HCT116 (cell line): ENCODE data around the gene SCGB1A1. TPM values are rescaled to one million over a fixed set of nuclear protein-coding genes. Genes with fewer than 3 reads are reported as not detected.

ENCODE experiments used
- ATAC-seq: fragments of 200-7000 bp; cut with Tn5 transposase; 2 replicates; pipeline ENCODE4 v1.9.1; 2020; ENCODE audit warnings: mild to moderate bottlenecking, moderate library complexity
- BruUV-seq: library from RNA; stranded (reverse); fragments of 400-500 nt; replicated peaks from 2 replicates; lab custom pipeline; 2021; lab: Mats Ljungman, UMichigan
- CTCF ChIA-PET: fragments of 300-600 bp; sonication (Branson Sonifier 250); formaldehyde crosslinking; loops from one replicate; lab custom pipeline; 2021; ENCODE audit warnings: antibody characterized with exemption; lab: Charles Lee
- POLR2A ChIA-PET: fragments of 300-600, 350-600 bp; sonication (Branson Sonifier 250); formaldehyde crosslinking; loops from one replicate; lab custom pipeline; 2021; ENCODE audit warnings: antibody characterized with exemption; lab: Charles Lee
- RAD21 ChIA-PET, 2 experiments: fragments of 300-600 bp; sonication (Branson Sonifier 250); formaldehyde crosslinking; loops; one replicate each; lab custom pipeline; 2023; ENCODE audit warnings: low total read pairs in 2 of 2; ENCODE audit not compliant: uncharacterized antibody in 2 of 2, unreplicated experiment in 2 of 2, low non-redundant PET in 1 of 2; lab: Charles Lee
- DNase-seq: peaks from one replicate; pipeline ENCODE4 v3.0.0-alpha.2; 2010; ENCODE audit warnings: low read depth, low spot score
- H2AFZ ChIP-seq: fragments of 200-600 bp; shearing (Covaris generic), sonication (generic); 2 replicates; pipeline ENCODE4 v1.6.1; 2017; ENCODE audit warnings: low read depth, mixed run types, mixed read lengths, antibody characterized with exemption, low read length; ENCODE audit not compliant: poor library complexity, severe bottlenecking
- H3K27ac ChIP-seq: 2 replicates; pipeline ENCODE4 v1.5.1; 2012; ENCODE audit warnings: low read depth, low read length
- H3K27me3 ChIP-seq: fragments of 200-600 bp; sonication (generic); 2 replicates; pipeline ENCODE4 v1.6.1; 2016; ENCODE audit warnings: mixed run types, low read length, mixed read lengths; ENCODE audit not compliant: insufficient read depth
- H3K36me3 ChIP-seq, 2 experiments: fragments of 200-500 bp in 1 of 2; fragments of 200-600 bp in 1 of 2; sonication (Bioruptor generic) in 1 of 2; sonication (generic) in 1 of 2; 2 replicates each; pipeline versions ENCODE4 v1.5.1 to v1.6.1; 2014 to 2016; ENCODE audit warnings: low read length in 2 of 2, inconsistent platforms in 1 of 2, mixed read lengths in 1 of 2, mixed run types in 1 of 2; ENCODE audit not compliant: insufficient read depth in 2 of 2, control insufficient read depth in 1 of 2
- H3K4me1 ChIP-seq, 2 experiments: fragments of 200-600 bp in 1 of 2; sonication (generic) in 1 of 2; 2 replicates each; pipeline versions ENCODE4 v1.5.1 to v1.6.1; 2012 to 2017; ENCODE audit warnings: low read length in 2 of 2, inconsistent platforms in 1 of 2, mild to moderate bottlenecking in 1 of 2, mixed read lengths in 1 of 2, mixed run types in 1 of 2, moderate library complexity in 1 of 2; ENCODE audit not compliant: insufficient read depth in 2 of 2, control insufficient read depth in 1 of 2
- H3K4me2 ChIP-seq: fragments of 200-600 bp; sonication (generic); 2 replicates; pipeline ENCODE4 v1.6.1; 2017; ENCODE audit warnings: mixed run types, low read length, mixed read lengths
- H3K4me3 ChIP-seq, 2 experiments: fragments of 200-600 bp in 1 of 2; sonication (generic) in 1 of 2; replicated peaks in 1 of 2; 2 replicates each; pipeline ENCODE4 v1.5.1; 2011 to 2016; ENCODE audit warnings: low read length in 2 of 2, control low read depth in 1 of 2, low read depth in 1 of 2, mild to moderate bottlenecking in 1 of 2, mixed read lengths in 1 of 2, mixed run types in 1 of 2
- H3K79me2 ChIP-seq: fragments of 200-600 bp; sonication (generic); 2 replicates; pipeline ENCODE4 v1.6.1; 2017; ENCODE audit warnings: mild to moderate bottlenecking, mixed run types, low read length, moderate library complexity, mixed read lengths; ENCODE audit not compliant: insufficient read depth
- H3K9ac ChIP-seq: fragments of 200-600 bp; sonication (generic); 2 replicates; pipeline ENCODE4 v1.6.1; 2016; ENCODE audit warnings: low read length, mixed read lengths
- H3K9me2 ChIP-seq: fragments of 200-600 bp; sonication (generic), shearing (Covaris generic); 2 replicates; pipeline ENCODE4 v1.6.1; 2017; ENCODE audit warnings: mixed run types, mild to moderate bottlenecking, moderate library complexity; ENCODE audit not compliant: insufficient read depth
- H3K9me3 ChIP-seq, 2 experiments: fragments of 200-500 bp in 1 of 2; fragments of 200-600 bp in 1 of 2; sonication (Bioruptor generic) in 1 of 2; sonication (generic) in 1 of 2; 2 replicates each; pipeline ENCODE4 v1.6.1; 2014 to 2017; ENCODE audit warnings: low read length in 2 of 2, mixed read lengths in 2 of 2, inconsistent platforms in 1 of 2, low read depth in 1 of 2, mild to moderate bottlenecking in 1 of 2, mixed run types in 1 of 2, moderate library complexity in 1 of 2; ENCODE audit not compliant: control insufficient read depth in 1 of 2, insufficient read depth in 1 of 2
- H4K20me1 ChIP-seq: fragments of 200-600 bp; sonication (generic), shearing (Covaris generic); 2 replicates; pipeline ENCODE4 v1.6.1; 2017; ENCODE audit warnings: mixed run types, mild to moderate bottlenecking, moderate library complexity; ENCODE audit not compliant: insufficient read depth
- CEBPB ChIP-seq: IDR thresholded peaks from 2 replicates; pipeline ENCODE4 v1.6.1; 2012; ENCODE audit warnings: low read depth
- CTCF ChIP-seq, 3 experiments: fragments of 200-600 bp in 1 of 3; sonication (generic) in 1 of 3; IDR thresholded peaks in 2 of 3; conservative IDR thresholded peaks in 1 of 3; 2 replicates each; pipeline ENCODE4 v1.5.1; 2012 to 2017; ENCODE audit warnings: low read depth in 2 of 3, low read length in 2 of 3, antibody characterized with exemption in 1 of 3, borderline replicate concordance in 1 of 3, control low read depth in 1 of 3, mild to moderate bottlenecking in 1 of 3, mixed read lengths in 1 of 3, mixed run types in 1 of 3, moderate library complexity in 1 of 3; ENCODE audit not compliant: insufficient read depth in 1 of 3
- EGR1 ChIP-seq: IDR thresholded peaks from 2 replicates; pipeline ENCODE4 v1.6.1; 2012; ENCODE audit warnings: low read depth
- ELF1 ChIP-seq: IDR thresholded peaks from 2 replicates; pipeline ENCODE4 v1.6.1; 2012; ENCODE audit warnings: low read depth, borderline replicate concordance
- EZH2 ChIP-seq: fragments of 200-600 bp; sonication (generic); IDR thresholded peaks from 2 replicates; pipeline ENCODE4 v1.6.1; 2017; ENCODE audit warnings: antibody characterized with exemption, mixed run types
- EZH2phosphoT487 ChIP-seq: fragments of 200-600 bp; IDR thresholded peaks from 2 replicates; pipeline ENCODE4 v1.6.1; 2018; ENCODE audit warnings: antibody characterized with exemption, borderline replicate concordance
- FOSL1 ChIP-seq: IDR thresholded peaks from 2 replicates; pipeline ENCODE4 v1.6.1; 2012; ENCODE audit warnings: low read depth
- JUND ChIP-seq: IDR thresholded peaks from 2 replicates; pipeline ENCODE4 v1.6.1; 2012
- POLR2AphosphoS5 ChIP-seq: IDR thresholded peaks from 2 replicates; pipeline ENCODE4 v1.6.1; 2011; ENCODE audit warnings: mild to moderate bottlenecking, low read depth, low read length, moderate library complexity
- RAD21 ChIP-seq: IDR thresholded peaks from 2 replicates; pipeline ENCODE4 v1.6.1; 2012; ENCODE audit warnings: low read depth, mild to moderate bottlenecking
- SP1 ChIP-seq: IDR thresholded peaks from 2 replicates; pipeline ENCODE4 v1.6.1; 2012; ENCODE audit warnings: low read depth
- SRF ChIP-seq: IDR thresholded peaks from 2 replicates; pipeline ENCODE4 v1.6.1; 2012; ENCODE audit warnings: low read depth
- YY1 ChIP-seq: IDR thresholded peaks from 2 replicates; pipeline ENCODE4 v1.6.1; 2011; ENCODE audit warnings: low read length, low read depth, moderate library complexity, mild to moderate bottlenecking; ENCODE audit not compliant: insufficient replicate concordance; ENCODE audit errors: extremely low read depth
- ZBTB33 ChIP-seq: IDR thresholded peaks from 2 replicates; pipeline ENCODE4 v1.6.1; 2011; ENCODE audit warnings: mild to moderate bottlenecking, low read length, moderate library complexity; ENCODE audit not compliant: insufficient replicate concordance; ENCODE audit errors: extremely low read depth
- ZNF274 ChIP-seq: fragments of 200-500 bp; sonication (Bioruptor generic); IDR thresholded peaks from 2 replicates; pipeline ENCODE4 v1.6.1; 2014; ENCODE audit warnings: mild to moderate bottlenecking, low read depth, low read length, inconsistent platforms
- intact Hi-C: fragments of 100-400 bp; cut with micrococcal nuclease; formaldehyde crosslinking; loops from 2 replicates; pipeline ENCODE4 v1.10.0; 2022
- total RNA-seq: library from RNA; stranded (reverse); gene quantifications from one replicate; pipeline ENCODE4 v1.2.1, GENCODE V29; 2021; ENCODE audit not compliant: unreplicated experiment

SCGB1A1 gene
- total RNA-seq, 1 experiment from 2014 or later, result 2.0 TPM

- no peak overlapping the region for H3K27ac ChIP-seq
- CTCF ChIA-PET, result no interaction called here
Measured at GRCh38 chr11:62400760-62401159, 18.1 kb upstream of the SCGB1A1 start.

More at GRCh38 chr11:62400760-62401159, 18.1 kb upstream of the SCGB1A1 start:
- DNase-seq (no peak), ATAC-seq (no peak)
- Histone ChIP-seq H3K4me2 (no peak overlapping the region), H3K36me3 (no peaks in the 10 kb centered on the region), H3K9me3 (no peaks in the 10 kb centered on the region), H3K27me3 (no peaks in the 10 kb centered on the region), H3K4me3 (no peak overlapping the region), H3K4me1 (peaks cover 0 to 10% of the 10 kb centered on the region in 2 experiments; a peak in 1 of 4 replicates), H2AFZ (no peak overlapping the region), H3K79me2 (no peaks in the 10 kb centered on the region), H4K20me1 (no peaks in the 10 kb centered on the region), H3K9me2 (no peaks in the 10 kb centered on the region), H3K9ac (no peak overlapping the region)
- intact Hi-C loops, result no loop called here
- TF ChIP-seq CTCF (IDR thresholded peaks at IDR 0.05 in 2 of 3, conservative IDR thresholded peaks at IDR 0.05 in 1 of 3; ENCODE audit: borderline replicate concordance in 1 of 3, insufficient read depth in 1 of 3, low read depth in 2 of 3, low read length in 2 of 3), result no peak
- TF ChIP-seq EZH2, result no peak
- no peak for TF ChIP-seq SP1
- no peak for TF ChIP-seq RAD21
- TF ChIP-seq ZNF274, result no peak
- TF ChIP-seq POLR2AphosphoS5, result no peak
- TF ChIP-seq EGR1, result no peak
- TF ChIP-seq YY1, result no peak
- TF ChIP-seq JUND, result no peak
- TF ChIP-seq ELF1, result no peak
- no peak for TF ChIP-seq EZH2phosphoT487
- TF ChIP-seq CEBPB, result no peak
- no peak for TF ChIP-seq SRF
- TF ChIP-seq FOSL1, result no peak
- TF ChIP-seq ZBTB33, result no peak
- BruUV-seq, result no TSS peak
- ChIA-PET POLR2A (interaction anchor here (1.7 kb wide), 1 partner anchor 173 kb away, joined by 5 read pairs; the partner anchor contains the start of gene EEF1G), RAD21 (interaction anchor here in 1 of 2 experiments (1.1 kb wide), 1 partner anchor 142 kb away, joined by 3 read pairs; no protein-coding TSS in a partner anchor)
